Activated CD8-positive, alpha-beta memory T cell treated with anti-CD3 and anti-CD28 coated beads, Interleukin-2, amount 50 U/mL, for 24 hours (primary cell): Measurements from ENCODE around the gene NLK.
"Not testable (repeated sequence)": the region's sequence is repeated elsewhere in the genome, so short reads cannot be mapped to it uniquely, and the experiment has no call there.

Experiments
- DNase-seq: peaks from one replicate; pipeline ENCODE4 v3.0.0-alpha.2; 2020; ENCODE audit errors: extremely low read depth

The NLK gene

DNA sequence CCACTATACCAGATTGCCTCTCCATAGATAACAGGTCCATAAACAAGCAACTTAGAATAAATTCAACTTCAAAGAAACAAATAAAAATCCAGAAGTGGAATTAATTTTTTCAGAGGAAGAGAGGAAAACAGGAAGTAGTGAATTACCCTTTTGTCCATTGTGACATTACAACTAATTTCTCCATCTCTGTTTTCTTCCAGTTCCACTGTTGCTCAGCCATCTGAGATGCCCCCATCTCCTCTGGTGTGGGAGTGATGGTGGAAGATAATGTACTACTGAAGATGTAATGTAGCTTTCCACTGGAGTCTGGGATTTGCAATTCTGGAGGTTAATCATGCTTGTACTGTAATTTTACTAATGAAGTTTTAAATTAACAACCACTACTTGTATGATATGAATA is 151.9 kb downstream of the NLK start:
- no peak for DNase-seq

- DNase-seq, result no peak
Measured at GRCh38 chr17:28196636-28197035, 154.2 kb downstream of the NLK start.

- no peak for DNase-seq
Measured at GRCh38 chr17:28199115-28199514, 156.6 kb downstream of the NLK start.

DNA sequence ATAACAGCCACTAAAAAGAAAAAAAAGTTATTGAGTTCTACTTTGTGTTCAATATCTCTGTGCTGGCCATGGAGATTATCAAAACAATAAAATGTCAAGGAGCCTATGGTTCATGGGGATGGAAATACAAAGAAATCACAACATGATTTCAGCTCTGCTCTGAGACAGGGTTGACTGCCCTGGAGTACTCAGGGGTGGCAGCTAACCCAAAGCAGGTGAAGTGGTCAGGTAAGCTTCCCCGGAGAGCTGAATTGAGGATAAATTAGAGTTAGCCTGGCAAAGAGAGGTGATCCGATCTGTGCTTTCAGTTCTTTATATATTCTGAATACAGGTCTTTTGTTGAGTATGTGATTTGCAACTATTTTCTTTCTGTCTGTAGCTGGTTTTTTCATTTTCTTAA is 157.3 kb downstream of the NLK start:
- no peak for DNase-seq

GRCh38 chr17:28201315-28201714 is 158.8 kb downstream of the NLK start:
- no peak for DNase-seq

- DNase-seq, result no peak
Measured at GRCh38 chr17:28204244-28204643, 161.8 kb downstream of the NLK start.

GRCh38 chr17:28204751-28205150 is 162.3 kb downstream of the NLK start:
- no peak for DNase-seq

GRCh38 chr17:28206292-28206691 is 163.8 kb downstream of the NLK start:
- no peak for DNase-seq

DNA sequence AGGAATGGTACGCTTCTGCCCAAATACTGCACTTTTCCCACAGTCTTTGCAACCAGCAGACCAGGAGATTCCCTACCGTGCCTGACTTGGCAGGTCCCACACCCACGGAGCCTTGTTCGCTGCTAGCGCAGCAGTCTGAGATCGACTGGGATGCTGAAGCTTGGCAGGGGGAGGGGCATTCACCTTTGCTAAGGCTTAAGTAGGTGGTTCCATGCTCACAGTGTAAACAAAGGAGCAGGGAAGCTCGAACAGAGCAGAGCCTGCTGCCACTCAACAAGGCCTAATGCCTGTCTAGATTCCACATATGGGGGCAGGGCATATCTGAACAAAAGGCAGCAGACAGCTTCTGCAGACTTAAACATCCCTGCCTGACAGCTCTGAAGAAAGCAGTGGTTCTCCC is 169.3 kb downstream of the NLK start:
- no peak for DNase-seq

GRCh38 chr17:28213578-28213977 is 171.1 kb downstream of the NLK start:
- not testable (repeated sequence) for DNase-seq

- no peak for DNase-seq
Measured at GRCh38 chr17:28216052-28216451, 173.6 kb downstream of the NLK start.

DNA sequence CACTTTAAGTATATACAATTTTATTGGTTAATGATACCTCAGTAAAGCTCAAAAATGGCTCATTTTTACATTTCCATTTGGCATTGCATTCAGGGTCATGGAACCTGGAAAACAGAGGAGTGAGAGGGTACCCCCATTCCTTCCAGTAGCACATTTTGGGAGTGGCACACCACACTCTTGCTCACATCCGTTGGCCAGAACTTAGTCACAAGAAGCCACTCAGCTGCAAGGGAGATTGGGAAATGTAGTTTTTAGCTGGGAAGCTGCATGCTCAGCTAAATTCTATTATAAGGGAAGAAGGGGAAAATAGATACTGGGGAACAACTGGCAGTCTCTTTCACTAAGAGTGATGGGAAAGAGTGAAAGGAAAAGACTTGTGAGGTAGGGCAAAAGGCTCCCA is 174.1 kb downstream of the NLK start:
- no peak for DNase-seq

- no peak for DNase-seq
Measured at GRCh38 chr17:28219771-28220170, 177.3 kb downstream of the NLK start.

- no peak for DNase-seq
Measured at GRCh38 chr17:28221751-28222414, 179.4 kb downstream of the NLK start.

- no peak for DNase-seq
Measured at GRCh38 chr17:28225271-28225670, 182.8 kb downstream of the NLK start.

DNA sequence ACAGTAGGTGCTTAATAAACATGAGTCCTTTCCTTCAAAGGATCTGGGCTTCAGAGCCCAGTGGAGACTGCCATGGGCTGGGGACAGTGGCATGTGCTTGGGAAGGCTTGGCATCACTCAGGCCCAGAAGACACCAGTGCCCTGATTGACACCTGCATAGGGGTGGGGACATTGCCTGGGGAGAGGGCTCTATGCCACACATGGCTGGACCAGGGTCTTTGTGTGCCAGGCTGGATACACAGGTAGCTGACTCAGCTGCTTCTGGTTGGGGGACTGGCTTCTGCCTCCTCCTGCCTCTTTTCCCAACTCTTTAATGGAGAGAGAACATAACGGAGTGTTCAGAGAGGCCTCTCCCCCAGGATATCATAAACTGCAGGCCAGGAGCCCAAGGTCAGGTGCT is 183.4 kb downstream of the NLK start:
- DNase-seq, result no peak

DNA sequence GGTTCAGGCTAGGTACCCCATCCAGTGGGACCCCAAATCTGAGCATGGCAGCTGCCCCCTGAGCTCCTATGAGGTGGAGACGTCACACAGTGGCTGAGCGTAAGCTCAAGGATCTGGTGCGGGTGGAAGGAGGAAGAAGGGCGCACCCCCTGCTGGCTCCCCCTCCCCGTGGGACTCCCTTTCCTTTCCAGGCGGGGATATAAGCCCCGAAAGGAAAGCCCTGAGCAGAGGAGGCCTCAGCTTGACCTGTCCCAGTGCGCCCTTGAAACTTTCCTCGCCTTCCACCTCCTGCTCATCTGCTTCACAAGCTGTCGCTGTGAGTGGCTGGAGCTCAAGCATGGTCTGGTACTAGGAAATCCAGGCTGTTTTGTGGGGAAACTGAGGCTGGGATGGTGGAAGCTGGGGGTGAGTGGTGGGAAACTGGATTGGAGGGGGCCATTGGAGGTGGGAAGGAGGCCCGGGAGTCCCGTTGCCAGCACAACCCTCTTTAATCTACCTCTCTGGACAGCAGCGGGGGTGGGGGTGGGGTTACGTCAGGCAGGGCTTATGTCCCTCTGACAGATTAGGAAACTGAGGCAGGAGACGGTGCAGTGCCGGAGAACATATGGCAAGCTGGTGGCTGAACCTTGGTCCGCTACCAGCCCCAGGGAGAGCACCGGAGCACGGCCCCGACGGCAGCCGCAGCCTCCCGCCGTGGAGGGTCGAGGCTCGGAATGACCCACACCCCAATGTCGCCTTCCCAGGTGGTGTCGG is 184.3 kb downstream of the NLK start:
- no peak for DNase-seq

- no peak for DNase-seq
Measured at GRCh38 chr17:28227316-28228108, 185.0 kb downstream of the NLK start.

GRCh38 chr17:28228109-28228840 is 185.8 kb downstream of the NLK start:
- DNase-seq, result no peak

DNA sequence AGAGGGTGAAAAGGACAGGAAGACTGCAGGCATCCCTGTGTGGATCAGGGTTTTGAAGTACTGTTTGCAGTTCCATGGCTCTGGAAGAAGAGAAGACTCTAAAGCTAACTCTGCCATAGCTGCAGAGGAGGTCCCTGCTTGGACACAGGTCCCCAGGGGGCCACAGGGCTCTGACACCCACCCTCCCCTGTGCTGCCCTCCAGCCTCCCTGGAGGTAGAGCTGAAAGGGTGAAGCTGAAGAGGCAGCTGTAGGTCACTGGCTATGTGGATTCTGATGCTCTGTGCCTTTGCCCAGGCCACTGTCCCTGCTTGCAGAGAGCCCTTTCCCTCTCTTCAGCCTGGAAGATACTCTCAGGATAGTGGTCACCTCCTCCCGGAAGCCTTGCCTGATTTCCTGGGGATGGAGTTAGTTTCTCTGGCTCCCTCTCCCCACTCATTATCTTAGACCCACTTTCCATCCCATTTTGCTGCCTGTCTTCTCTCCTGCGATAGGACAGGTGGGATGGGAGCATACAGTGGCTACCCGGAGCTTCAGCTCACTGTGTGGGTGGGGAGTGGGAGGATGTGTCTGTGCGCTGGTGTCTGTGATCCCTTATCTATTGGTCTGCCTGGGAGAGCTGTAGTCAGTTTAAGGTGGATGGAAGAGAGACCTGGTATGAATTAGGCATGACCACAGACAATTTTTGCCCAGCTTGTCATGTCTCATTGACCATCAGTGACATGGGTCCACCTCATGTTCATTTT is 186.7 kb downstream of the NLK start:
- DNase-seq, result no peak

- no peak for DNase-seq
Measured at GRCh38 chr17:28230011-28230410, 187.5 kb downstream of the NLK start.
